Measurements from ENCODE around the gene CDC42SE2.

DNA sequence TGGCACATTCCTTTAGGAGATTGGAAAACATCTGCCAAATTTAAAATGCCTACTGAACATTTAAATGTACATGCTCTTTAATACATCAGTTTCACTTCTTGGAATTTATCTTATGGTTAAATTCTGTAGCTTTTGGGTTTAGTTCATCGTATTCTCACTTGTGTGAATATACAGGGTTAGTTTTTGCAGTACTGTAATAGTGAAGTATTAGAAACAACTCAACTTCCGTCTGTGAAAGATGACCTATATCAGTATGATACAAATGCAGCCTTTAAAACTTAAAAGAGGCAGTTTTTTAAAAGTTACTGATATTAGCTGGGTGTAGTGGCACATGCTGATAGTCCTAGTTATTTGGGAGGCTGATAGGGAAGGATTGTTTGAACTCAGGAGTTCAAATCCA is 57.2 kb downstream of the CDC42SE2 start:
- TF ChIP-seq, protein P1, sequence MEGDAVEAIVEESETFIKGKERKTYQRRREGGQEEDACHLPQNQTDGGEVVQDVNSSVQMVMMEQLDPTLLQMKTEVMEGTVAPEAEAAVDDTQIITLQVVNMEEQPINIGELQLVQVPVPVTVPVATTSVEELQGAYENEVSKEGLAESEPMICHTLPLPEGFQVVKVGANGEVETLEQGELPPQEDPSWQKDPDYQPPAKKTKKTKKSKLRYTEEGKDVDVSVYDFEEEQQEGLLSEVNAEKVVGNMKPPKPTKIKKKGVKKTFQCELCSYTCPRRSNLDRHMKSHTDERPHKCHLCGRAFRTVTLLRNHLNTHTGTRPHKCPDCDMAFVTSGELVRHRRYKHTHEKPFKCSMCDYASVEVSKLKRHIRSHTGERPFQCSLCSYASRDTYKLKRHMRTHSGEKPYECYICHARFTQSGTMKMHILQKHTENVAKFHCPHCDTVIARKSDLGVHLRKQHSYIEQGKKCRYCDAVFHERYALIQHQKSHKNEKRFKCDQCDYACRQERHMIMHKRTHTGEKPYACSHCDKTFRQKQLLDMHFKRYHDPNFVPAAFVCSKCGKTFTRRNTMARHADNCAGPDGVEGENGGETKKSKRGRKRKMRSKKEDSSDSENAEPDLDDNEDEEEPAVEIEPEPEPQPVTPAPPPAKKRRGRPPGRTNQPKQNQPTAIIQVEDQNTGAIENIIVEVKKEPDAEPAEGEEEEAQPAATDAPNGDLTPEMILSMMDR (IDR thresholded peaks at IDR 0.05) = no peak
- TF ChIP-seq EP300 (IDR thresholded peaks at IDR 0.05; ENCODE audit: low read depth) = no peak
